ENCODE results near the gene GALNT7. TPM values are rescaled to one million over a fixed set of nuclear protein-coding genes. Genes with fewer than 3 reads are reported as not detected.

The GALNT7 gene
- total RNA-seq, 4 donors from 2014 or later: 15.6 to 38.2 (median 23.8) TPM

DNA sequence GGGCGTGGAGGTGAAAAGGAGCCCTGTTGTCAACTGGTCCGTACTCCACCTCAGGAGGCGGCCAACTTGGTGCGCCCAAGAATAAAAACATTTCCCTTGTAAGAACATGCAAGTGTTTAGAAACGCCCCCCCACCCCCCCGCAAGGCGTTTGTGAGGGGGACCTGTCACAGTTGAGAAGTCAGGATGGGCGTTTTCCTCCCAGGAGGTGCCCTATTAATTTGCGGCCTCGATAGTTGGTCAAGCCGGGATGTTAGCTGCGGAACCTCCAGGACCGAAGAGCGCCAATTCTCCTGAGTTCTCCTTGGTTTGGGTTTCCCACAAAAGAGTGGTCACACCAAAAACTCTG, 201.5 kb downstream of the GALNT7 start:
- 0 to 1% methylated on average over 14 of the region's 14 CpGs for WGBS, 2 donors
- Histone ChIP-seq H3K27ac (peak overlapping the region; percentile 54 to 98 (median 97)), H3K36me3 (no peaks in the 10 kb centered on the region), H3K9me3 (no peaks in the 10 kb centered on the region), H3K4me3 (replicated peaks in 1 of 3) (peak overlapping the region; percentile 43 to 68 (median 65)), H3K27me3 (no peaks in the 10 kb centered on the region), H3K4me1 (peaks cover 6 to 15% of the 10 kb centered on the region in 2 donors)
- DNase-seq: peak; percentile 71 to 74
- no peak for TF ChIP-seq POLR2A (IDR thresholded peaks at IDR 0.05)
- TF ChIP-seq, protein P1, sequence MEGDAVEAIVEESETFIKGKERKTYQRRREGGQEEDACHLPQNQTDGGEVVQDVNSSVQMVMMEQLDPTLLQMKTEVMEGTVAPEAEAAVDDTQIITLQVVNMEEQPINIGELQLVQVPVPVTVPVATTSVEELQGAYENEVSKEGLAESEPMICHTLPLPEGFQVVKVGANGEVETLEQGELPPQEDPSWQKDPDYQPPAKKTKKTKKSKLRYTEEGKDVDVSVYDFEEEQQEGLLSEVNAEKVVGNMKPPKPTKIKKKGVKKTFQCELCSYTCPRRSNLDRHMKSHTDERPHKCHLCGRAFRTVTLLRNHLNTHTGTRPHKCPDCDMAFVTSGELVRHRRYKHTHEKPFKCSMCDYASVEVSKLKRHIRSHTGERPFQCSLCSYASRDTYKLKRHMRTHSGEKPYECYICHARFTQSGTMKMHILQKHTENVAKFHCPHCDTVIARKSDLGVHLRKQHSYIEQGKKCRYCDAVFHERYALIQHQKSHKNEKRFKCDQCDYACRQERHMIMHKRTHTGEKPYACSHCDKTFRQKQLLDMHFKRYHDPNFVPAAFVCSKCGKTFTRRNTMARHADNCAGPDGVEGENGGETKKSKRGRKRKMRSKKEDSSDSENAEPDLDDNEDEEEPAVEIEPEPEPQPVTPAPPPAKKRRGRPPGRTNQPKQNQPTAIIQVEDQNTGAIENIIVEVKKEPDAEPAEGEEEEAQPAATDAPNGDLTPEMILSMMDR (IDR thresholded peaks at IDR 0.05): no peak
- intact Hi-C loops (cut with DNase I): loop anchor here (2.0 kb wide), 1 partner anchor 37 kb away; no protein-coding TSS in a partner anchor

DNA sequence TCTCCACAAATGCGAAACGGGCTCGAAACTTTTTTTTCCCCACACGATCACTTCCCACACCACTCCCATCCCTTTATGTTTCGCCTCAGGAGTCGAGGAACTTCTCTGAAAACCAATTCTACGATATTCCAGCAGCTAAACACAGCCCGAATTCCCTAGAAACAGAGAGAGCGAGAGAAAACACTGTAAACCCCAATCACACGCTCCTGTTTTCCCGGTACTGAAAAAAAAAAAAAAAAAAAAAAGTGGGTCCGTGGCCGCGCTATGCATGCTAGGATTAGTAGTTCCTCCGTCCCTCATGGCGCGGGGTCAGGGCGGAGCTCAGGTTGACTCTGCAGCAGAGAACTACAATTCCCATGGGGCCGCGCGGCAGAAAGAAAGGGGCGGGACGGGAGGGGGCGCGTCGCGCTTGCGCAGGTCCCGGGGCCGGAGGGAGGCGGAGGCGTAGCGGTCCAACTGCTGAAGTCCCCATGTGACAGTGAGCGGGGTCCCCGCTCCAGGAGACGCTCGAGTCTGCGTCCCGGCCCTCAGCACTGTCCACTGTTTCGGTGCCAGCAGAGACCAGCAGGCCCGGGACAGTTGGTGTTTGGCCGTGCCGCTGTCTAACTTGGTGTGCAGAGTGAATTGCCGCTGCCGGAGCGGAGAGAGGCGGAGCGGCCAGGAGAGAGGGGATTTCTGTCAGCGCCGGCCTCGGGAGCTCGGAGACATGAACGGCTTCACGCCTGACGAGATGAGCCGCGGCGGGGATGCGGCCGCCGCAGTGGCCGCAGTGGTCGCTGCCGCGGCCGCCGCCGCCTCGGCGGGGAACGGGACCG, 202.1 kb downstream of the GALNT7 start, which contains the start of gene SAP30:
Gene SAP30 (plus strand): TSS at position 478 of the 815 bp plus-strand sequence. CDS start 229 bp downstream, at position 707.
- 1% methylated on average over 48 to 51 of the region's 72 CpGs for WGBS, 2 donors

DNA sequence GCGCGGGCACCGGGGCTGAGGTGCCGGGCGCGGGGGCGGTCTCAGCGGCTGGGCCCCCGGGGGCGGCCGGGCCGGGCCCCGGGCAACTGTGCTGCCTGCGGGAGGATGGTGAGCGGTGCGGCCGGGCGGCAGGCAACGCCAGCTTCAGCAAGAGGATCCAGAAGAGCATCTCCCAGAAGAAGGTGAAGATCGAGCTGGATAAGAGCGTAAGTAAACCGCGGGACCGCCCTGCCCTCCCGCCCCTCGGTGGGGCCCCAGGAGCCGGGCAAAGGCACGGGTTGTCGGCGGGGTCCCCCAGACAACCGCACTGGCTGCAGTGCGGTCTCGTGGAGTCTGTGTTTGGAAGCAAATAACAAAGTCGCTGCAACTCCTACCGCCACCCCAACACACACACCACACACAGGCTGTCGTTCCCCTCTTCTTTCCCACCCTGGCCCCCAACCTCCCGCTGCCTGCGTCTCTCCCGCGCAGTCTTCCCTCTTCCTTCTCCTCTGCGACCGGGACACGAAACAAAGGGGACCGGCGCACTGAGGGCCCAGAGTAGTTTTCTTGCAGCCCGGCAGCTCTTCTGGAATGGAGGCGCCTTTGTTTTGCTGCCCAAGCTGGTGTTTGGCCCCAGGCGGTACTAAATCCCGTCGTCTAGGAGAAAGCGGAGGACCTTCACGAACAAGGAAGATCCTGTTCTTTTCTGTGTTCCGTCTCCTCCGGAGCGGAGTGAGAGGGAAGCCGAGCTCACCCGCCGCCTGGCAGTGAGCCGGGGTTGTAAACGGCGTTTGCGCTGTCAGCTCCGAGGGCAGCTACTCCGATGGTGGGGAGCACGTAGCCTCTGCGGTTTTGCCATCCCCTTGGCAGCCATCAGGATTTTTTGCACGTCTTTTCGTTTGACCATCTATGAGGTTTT, 202.9 kb downstream of the GALNT7 start:
- 0 to 1% methylated on average over 31 to 33 of the region's 68 CpGs for WGBS, 2 donors
- DNase-seq: peak; percentile 73 to 75
- TF ChIP-seq, protein P1 (IDR thresholded peaks at IDR 0.05): no peak
- peak in 1 of 2 donors; percentile 58 for TF ChIP-seq POLR2A (IDR thresholded peaks at IDR 0.05)
- Histone ChIP-seq H3K27me3 (no peaks in the 10 kb centered on the region), H3K9me3 (no peaks in the 10 kb centered on the region), H3K4me1 (peaks cover 6 to 15% of the 10 kb centered on the region in 2 donors), H3K36me3 (no peaks in the 10 kb centered on the region), H3K4me3 (replicated peaks in 1 of 3) (peak overlapping the region; percentile 3 to 95 (median 68)), H3K27ac (peak overlapping the region; percentile 82 to 93 (median 88))
- intact Hi-C loops (cut with DNase I): loop anchor here (2.0 kb wide), 1 partner anchor 39 kb away; no protein-coding TSS in a partner anchor

More for the DNA sequence above, 202.1 kb downstream of the GALNT7 start, which contains the start of gene SAP30:
- Histone ChIP-seq H3K36me3 (no peaks in the 10 kb centered on the region), H3K9me3 (no peaks in the 10 kb centered on the region), H3K27ac (peak within 1 kb of the TSS; percentile 93 to 98 (median 97)), H3K4me3 (replicated peaks in 1 of 3) (peak within 1 kb of the TSS; percentile 68 to 95 (median 80)), H3K27me3 (no peaks in the 10 kb centered on the region), H3K4me1 (peaks cover 6 to 15% of the 10 kb centered on the region in 2 donors)
- peak; percentile 99 for DNase-seq
- intact Hi-C loops (cut with DNase I): loop anchor here (2.0 kb wide), 1 partner anchor 38 kb away; no protein-coding TSS in a partner anchor
- TF ChIP-seq, protein P1 (IDR thresholded peaks at IDR 0.05): no peak
- TF ChIP-seq POLR2A (IDR thresholded peaks at IDR 0.05): peak; percentile 91 to 99

MicroRNAs within 50 kb of the gene (microRNA counts, 767-probe panel; counts per million panel counts)
- microRNA hsa-miR-548t-5p: 0 to 2,856 counts per million in 2 donors

Small RNAs within 50 kb of the gene (microRNA-seq; reads per million reads assigned to microRNA genes)
- not detected for gene MIR548T

Small RNAs within 50 kb of the gene (small RNA-seq; reads per million reads assigned to genes)
- gene MIR548T (not detected), gene RN7SL253P (not detected)

Other genes with a start within 250 kb of the GALNT7 start
- 10 to 100 TPM; 13.3 to 47.8 (median 30.7) TPM for gene HMGB2, start 165.5 kb downstream of the GALNT7 start, total RNA-seq
- 10 to 100 TPM; 22.2 to 47.9 (median 29.8) TPM for gene SAP30, start 202.1 kb downstream of the GALNT7 start, total RNA-seq
- gene SCRG1, start 230.3 kb downstream of the GALNT7 start, total RNA-seq: under 1 TPM in 2 of 4 donors, not detected in 2; 0.11 to 0.27 TPM